Measurements from ENCODE around the gene STRN4.
"Not testable (repeated sequence)": the region's sequence is repeated elsewhere in the genome, so short reads cannot be mapped to it uniquely, and the experiment has no call there.

Gene STRN4

DNA sequence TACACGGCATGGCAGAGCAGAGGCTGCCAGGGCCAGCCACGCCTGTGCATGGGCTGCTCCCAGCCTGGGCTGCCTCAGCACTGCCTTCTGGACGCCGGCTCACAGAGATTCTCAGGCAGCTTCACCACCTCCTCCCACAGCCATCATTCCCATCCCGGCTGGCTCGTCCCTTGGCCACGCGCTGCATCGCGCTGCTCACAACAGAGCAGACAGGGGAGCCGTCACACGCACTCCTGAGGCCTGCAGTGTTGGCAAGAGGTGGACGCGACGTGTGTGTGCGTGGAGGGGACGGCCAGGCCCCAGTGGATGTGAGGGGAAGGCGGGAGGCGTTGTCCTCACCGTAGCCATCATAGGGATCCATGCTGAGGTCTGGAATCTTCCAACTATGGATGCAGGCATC lies 21.8 kb downstream of the STRN4 start:
- no peak for DNase-seq

DNA sequence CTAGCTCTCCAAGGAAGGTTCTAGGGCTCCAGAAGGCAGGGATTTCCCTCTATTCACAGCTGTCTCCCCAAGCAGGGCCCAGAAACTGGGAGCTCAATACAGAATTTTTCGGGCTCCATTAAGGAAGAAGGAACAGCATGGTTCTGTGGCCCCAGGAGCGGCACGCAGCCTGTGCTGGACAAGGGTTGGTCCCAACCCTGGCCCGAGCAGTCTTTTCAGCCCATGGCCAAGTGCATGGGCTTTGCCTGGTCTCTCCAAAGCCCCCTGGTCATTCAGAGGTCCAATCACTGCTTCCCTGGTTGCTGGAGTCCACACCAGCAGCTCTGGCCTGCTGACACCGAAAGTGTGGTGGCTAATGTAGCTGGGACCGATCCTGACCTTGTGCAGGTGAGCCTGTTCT lies 22.8 kb downstream of the STRN4 start:
- no peak for DNase-seq

DNA sequence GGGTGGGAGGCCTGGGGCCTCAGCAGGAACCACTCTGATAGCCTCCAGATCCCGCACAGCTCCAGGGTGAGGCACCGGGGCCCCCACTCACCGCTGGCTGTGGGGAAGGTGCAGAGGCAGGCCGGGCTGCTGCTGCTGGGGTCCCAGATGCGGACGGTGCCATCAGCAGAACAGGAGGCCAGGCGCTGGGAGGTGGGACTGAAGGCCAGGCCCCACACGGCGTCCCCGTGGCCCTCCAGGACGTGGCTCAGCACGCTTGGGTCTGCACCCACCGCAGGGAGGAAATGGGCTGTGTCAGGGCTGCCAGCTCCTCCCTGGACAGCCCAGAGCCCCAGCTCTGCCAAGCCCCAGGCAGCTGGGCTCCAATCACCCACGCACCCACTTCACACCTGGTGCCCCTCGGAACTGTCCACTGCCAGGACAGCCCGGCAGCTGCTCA lies 23.2 kb downstream of the STRN4 start:
- no peak for DNase-seq

DNA sequence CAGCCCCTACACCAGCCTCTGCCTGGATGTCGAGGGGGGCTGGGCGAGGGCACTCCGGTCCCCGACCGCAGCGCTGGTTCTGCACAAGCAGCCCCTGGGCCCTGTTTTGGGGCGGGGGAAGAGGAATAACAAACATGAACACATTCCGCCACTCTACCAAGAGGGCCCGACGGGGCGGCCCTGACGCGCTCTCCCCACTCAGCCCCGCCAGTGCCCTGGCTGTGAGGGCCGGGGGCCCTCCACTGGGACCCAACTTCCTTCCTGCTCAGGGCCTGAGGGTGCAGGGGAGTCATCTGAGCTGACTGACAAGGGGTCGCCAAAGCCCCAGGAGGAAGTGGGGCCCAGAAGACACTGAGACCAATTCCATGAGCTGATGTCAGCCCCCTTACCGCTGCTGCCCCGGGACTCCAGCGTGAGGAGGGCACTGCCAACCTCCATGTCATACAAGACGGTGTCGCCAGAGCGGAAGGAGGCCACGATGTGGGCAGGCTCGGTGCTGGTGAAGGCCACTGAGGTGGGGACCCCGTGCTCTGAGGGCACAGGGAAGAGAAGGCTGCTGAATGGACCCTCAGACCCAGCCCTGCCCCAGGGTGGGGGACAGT lies 23.7 kb downstream of the STRN4 start:
- no peak for DNase-seq

DNA sequence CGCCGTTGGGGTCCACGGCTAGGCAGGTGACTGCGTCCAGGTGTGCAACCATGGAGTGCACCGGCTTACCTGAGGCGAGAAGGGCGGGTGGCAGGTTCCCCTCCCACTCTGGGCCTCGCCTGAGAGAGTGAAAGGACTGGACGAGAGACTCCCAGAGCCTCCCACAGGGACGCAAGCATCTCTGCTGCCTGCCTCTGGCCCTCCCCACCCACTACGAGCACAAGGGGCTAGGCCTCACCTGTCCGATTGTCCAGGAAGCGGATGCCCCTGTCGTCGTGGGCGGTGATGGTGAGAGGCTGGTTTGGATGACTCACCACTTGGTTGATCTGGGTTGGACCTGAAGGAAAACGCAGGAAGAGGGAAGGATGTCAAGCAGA lies 24.3 kb downstream of the STRN4 start:
- no peak for DNase-seq

DNA sequence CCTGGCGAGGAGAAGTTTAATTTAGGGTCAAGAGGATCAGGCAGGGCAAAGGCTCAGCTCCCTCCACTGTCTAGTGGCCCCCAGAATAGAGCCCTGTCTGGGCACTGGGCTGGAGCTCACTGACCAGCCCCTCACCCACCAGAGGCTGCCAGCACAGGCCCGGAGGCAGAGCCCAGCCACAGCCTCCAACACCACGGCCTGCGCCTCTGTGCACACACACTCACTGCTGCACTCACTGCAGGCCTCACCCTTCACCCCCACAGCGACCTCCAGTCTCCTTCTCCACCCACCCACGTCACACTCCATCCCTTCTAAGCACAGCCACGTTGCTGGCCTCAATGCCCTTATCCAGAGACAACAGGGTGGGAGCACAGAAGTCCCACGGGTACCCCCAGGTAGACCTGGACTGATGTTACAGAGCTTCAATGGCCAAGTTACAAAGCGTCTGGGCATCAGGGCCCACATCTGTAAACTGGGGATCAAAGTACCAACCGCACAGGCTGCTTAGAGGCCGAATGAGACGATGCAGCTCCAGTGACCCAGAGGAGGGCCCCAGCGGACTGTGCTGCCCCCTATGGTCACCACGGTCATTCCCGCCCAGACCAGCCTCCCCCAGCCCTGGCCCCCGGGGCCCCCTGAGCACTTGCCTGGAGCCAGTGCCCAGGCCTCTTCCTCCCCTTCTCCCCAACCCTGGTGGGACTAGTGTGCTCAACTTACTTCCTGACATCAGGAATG lies 24.8 kb downstream of the STRN4 start:
- DNase-seq: no peak

DNA sequence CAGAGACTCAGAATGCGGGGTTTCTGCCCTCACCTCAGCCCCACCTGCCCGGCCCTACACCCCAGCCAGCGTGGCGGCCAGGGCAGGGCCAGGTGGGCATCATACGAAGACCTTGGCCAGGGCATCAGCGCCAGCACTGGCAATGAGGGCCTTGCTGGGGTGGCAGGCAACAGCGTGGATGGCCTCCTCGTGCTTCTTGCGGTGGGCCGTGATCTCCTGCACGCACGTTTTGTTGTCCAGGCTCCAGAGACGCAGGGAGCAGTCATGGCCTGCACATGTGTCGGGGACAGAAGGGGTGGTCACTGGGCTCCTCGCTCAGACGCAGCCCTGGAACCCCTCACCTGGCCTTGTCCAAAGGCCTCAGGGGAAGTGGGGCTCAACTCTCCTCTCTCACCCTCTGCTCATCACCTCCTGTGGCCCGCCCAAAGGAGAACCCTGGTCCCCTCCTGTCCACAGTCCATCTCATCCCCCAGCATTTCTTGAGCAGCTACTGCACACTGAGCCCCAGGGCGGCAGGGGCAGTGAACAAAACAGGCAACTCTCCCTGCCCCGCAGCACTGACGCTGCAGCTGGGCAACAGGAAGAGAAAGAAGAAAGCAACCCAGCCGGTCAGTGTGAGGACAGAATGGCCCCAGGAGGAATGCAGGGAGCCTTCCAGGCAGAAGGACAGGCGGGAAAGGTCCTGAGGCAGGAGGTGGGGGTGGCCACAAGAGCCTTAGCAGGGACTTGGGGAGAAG lies 25.6 kb downstream of the STRN4 start:
- DNase-seq: no peak

DNA sequence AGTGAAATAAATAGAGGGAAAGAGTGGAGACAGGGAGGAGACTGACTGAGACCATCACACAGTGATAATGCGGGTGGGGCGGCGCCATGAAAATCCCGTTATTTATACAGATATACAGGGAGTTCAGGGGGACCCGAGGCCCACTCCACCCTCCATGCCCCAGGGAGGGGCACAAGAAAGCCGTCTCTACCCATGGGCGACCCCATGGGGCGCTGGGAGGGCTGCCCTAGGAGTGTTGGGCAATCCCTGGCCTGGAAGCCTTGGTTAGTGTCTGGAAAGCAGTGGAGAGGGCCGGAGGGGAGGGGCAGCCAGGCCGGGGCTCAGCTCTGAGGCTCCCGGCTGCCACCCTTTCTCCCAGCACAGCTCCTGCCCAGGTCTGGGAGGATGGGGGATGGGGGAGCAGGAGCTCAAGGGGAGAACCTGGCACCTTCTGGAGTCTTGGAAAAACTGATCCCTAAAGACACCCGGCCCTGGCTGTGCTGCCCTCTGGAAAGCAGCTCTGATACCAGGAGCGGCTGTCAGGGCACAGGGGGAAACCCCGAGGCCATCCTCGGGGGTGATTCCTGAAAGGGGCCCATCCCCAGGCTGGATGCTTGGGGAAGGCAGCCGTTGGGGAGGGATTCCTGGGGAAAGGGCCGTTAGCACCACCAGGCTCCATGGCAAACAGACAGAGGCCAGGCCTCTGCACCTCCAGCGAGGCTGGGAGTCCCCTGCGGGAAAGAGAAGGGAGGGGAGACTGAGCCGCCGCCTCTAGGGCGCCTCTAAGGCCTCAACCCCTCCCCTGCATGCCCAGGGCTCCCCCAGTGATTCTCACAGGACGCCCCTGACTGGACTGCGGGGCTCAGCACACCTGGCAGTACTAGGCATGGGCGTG lies 26.4 kb downstream of the STRN4 start:
- DNase-seq: no peak

DNA sequence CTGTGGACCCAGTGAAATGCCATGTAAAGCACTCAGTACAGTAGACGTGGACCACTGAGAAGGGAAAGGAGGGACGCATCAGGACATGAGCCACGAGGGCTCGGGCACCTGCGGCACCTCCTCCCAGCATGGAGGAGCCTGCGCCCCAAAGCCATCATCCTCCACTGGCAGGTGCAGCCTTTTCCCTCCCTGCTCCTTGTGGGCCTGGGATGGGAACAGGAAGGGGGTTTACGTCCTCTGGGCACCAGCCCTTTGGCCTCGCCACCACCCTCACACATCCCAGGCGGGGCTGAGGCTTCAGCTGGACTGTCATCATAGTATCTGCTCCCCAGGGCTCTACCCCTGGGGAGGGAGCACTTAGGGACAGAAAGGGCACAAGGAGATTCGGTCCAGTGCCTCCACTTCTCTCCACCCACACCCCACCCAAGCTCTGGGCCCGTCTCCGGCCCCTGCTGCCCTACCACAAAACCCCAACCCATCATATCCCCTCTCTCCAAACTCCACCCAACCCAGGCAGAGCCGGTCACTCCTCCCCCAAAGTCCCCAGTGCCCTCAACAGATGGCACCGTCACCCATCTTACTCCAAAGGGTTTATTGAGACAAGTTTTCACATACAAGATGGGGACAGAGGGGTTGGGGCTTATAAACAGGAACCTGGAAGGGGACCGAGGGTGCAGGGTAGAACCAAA lies 27.2 kb downstream of the STRN4 start:
- no peak for DNase-seq

DNA sequence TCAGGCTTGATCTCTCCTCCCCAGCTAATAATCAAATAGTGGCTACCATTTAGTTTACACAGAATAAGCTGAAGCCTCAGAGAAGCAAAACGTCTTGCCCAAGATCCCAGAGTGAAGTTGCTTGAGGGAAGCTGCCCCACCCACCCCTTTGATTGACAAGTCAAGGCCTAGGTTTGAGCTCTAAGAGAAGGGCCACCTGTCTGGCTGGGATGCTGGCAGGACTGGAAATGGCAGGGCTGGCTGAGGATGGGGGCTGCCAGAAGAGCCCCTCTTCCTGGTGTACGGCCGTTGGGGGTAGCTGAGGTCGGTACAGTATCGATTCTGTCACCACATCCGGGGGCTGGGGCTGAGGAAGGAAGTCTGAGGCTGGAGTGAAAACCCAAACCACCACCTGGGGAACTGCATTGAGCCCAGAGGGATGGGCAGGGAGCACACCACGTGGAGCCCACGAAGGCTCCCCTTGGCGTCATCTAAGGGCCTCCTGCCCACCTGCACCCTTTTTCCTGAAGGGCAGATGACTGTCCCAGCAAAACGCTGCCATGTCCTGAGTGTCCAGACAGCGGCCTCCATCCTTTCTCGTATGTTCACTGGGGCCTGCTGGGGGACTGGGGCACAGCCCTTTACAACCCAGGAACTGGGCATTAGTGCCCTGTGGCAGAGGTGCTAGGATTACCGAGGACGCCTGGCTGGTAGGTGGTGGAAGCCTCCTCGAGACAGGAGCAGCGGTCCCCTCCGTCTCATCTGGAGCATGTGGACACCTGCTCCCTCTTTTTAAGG lies 27.9 kb downstream of the STRN4 start:
- no peak for DNase-seq

DNA sequence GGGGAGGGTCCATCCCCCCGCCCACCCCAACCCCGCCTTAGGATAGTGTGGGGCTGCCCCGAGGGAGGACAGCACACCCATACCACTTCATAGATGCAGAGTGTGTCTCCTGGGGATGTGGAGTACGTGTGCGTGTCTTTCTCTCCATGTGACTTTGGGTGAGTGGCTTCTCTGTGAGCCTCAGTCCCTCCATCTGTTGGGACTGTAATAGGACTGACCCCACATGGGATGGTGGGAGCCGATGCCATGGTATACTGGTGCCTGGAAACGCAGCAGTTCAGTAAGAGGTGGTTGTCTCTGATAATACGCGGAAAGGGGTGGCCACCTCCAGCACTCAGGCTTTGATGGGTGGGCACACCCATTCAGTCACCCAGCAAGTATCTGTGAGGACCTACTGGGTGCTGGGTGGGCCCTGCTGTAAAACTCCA lies 28.5 kb downstream of the STRN4 start:
- DNase-seq: no peak

DNA sequence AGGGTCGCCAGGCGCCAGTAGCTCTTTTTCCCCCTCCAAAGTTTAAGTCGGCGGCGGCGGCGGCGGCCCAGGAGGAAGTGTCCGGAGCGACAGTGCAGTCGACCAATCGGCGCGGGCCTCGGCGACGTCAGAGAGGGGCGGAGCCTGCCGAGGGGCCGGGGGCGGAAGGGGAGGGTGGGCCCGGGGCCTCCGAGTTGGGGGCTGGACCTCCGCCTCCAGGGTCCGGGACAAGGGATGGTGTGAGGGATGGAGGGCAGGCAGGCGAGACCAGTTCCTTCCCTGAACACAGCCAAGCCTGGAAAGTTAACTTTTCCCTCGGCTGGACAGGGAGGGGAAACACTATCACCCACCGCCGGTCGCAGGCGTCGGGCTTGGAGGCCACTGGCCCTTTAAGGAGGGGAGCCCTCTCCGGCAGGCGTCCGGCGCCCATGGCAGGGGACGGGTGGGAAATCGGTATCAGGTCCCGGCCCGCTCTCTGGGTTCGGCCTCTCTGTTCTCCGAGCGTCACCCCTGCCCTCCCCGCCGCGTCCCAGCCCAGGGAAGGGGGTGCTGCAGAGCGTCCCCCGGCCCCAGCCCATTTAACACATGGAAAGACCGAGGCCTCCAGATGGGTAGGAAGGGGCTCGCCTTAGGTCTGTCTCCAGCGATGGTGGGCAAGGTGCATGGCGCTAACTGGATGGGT lies 29.1 kb downstream of the STRN4 start, which contains the start of gene PRKD2:
Gene PRKD2, minus strand, starts transcription at position 81 of the 682 bp plus-strand sequence. CDS start 744 bp downstream, outside the sequence.
- DNase-seq: peak; percentile 84

DNA sequence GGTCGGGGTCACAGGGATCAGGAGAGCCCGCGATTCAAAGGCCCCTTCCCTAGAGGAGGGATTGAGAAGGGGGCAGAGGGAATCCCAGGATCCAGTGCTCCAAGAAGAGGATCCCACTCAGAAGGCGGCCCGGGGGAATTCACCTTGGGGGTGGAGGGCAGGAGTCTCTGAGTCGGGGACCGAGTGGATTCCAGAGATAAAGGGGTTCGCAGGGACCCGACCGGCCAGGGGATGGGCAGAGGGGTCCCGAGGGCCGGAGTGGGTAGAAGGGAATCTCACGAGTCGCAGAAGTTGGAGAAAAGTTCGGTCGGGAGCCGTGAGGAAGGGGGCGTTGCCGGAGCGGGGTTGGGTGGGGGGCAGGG lies 29.6 kb downstream of the STRN4 start:
- no peak for DNase-seq

DNA sequence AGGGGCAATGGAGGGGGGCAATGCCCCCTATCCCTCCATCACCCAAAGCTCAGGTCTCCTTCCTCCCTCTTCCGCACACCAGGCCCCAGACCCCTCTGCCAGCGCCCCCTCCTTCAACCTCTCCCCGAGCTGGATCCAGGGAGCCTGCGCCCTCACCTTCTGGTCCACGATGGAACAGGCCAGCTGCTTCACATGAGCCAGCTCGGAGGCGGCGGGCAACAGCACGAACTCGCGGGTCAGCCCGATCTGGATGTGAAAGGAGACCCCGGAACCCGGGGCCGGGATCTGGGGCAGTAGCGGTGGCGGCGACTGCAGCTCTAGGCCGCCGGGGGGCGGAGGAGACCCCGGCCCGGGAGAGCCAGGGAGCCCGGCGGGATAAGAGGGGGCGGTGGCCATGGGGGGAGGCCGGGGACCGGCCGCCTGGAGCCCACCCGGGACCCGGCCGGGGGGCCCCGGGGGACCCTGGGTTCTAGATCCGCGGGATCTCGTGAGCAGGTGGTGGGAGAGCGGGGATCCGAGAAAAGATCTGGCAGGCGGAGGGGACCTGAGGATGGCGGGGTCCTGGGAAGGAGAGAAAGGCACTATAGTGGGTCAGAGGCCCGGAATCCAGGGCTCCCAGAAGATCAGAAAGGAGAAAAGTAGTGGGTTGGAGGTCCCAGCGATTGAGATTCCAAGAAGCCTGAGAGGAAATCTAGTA lies 30.1 kb downstream of the STRN4 start:
- DNase-seq: no peak

DNA sequence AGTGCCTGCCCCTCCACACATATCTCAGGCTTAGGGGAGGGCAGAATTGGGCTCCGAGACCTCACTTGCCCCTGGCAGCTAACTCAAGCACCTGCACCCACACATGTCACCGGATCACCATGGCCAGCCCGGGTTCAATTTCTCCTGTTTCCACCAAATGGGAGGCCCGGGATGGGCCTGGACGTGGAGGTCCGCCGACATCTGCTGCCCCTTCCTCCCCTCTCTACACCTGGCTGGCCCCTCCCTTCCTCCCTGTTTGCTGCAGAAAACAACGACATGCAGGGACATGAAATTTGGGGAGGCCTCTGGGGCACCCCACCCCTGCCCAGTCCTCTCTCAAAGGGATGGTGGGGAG lies 30.7 kb downstream of the STRN4 start:
- DNase-seq: no peak

DNA sequence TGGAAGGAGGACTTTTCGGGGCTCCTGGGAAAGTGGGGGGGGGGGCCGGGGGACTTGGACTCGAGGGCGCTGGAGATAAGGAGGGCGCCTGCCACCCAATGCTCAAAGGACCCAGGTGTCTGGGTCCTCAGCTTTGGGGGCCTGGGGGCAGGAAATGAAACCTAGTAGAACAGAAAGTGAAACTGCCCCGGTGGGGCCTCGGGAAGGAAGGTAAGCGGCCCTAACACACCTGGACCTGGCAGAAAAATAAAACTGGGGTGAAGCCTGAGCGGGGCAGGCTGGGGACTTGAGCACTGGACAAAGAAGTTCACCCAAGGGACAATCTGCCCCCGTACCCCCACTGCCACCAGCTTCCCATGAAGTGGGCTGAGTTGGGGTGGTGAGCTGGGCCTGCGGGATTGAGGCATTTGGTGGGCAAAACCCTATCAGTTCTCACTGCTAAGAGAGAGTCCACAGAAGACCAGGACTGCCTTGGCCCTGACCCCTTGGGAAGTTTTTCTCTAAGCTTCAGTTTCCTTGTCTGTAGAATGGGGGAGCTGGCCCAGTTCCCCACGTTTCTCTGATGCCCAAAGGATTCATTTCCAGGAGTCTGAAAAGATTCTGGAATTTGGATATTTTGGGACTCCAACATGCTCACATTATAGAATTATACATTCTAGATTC lies 31.7 kb downstream of the STRN4 start:
- no peak for DNase-seq

DNA sequence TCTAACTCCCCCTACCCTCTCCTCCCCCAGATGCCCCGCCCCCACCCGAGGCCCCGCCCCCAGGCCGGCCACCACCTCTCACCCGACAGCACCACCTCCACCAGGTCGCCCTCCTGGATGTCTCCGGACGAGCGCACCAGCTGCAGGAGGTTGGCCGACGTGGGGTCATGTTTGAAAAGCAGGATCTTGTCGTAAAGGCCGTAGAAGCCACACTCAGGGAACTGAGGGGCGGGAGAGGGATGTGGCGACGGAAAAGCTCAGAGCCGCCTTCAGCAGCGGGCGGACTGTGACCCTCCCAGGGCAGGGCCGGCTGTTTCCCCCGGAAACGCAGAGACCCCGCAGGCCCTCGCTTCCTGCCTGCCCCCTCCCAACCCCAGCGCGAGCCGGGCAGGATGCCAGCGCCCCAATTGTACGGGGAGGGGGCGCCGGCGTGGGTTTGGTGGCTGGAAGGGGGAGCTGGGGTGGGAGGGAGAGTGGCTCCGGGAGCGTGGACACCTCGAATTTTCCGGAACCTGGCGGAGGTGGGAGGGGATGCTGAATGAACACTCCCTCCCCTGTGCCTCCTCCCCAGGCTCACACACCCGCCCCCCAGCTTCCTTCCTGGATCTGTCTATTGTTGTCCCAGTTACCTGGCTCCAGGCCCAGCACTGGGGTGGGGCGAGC lies 32.3 kb downstream of the STRN4 start:
- DNase-seq: peak; percentile 80

DNA sequence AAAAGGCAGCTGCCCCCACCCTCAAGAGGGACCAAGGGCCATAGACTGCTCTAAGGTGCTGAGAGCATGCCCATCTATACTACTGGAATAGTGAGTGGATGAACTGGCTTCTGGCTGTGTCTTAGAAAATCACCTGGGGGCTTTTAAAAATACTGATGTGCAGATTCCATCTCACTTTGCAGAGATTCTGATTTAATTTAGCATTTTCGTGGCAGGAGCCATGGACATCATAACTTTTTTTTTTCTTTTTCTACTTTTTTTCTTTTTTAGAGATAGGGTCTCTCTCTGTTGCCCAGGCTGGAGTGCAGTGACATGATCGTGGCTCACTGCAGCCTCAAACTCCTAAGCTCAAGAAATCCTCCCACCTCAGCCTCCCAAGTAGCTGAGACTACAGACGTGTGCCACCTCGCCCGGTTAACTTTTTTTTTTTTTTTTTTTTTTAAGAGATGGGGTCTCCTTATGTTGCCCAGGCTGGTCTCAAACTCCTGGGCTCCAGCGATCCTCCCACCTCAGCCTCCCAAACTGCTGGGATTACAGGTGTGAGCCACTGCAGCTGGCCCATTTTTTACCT lies 33.4 kb downstream of the STRN4 start:
- DNase-seq: not testable (repeated sequence)

DNA sequence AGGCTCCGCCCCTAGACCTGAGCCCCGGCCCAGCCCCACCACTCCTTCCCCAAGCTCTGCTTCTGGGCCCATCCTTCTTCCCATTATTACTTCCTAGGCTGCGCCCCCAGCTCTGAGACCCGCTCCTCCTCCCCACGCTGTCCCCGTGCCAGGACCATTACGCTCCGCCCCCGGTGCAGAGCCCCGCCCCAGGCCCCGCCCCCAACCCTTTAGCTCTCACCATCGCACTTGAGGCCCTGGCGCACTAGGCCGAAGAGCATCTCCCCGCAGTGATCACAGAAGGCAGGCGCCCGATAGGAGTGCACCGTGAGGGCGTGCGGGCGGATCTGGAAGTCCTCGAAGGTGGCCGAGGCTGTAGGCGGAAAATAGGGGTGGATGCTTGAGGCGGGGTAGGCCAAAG lies 35.6 kb downstream of the STRN4 start:
- DNase-seq: no peak
